Measurements from ENCODE around the gene ZFP36.

Gene ZFP36

DNA sequence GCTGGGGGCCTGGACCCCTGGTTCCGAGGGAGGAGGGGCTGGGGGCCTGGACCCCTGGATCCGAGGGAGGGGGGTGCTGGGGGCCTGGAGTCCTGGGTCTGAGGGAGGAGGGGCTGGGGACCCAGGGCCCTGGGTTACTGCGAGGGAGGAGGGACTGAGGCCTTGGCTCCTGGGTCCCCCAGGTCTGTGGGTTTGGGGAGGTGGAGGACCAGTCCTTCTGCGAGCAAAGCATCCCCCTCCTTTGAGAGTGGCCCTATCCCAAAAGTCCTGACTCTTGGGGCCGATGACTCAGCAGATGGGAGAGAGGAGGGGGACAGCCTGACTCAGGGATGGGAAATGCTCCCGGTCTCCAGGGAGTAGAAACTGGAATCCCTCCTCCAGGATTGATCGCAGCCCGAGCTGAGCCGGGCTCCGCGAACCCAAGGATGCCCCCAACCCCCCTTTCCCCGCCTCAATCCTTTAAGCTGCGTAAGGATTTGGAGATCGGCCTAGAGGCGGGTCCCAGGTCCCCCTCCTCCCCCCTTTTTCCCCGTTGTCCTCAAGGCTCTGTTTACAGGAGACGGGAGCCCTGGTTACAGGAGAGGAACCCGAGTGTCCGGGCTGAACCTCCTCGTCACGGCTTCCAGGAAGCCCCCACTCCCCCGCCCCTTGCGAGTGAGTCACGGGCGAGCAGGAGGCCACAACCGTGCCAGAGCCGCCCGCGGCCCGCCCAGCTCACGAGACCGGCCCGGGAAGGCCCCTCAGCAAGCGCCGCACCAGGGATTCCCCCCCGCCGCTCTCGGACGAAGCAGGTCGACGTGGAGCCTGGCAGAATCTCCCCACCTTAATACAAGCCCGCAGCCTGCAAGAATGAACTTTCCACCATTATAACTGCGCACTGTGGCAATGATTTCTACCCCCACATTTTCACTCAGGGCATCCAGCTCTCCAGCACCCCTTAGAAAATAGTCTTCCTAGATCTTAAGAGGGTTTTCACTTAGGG, 3.0 kb upstream of the ZFP36 start:
- peak; percentile 91 to 96 (median 92) for DNase-seq (ENCODE audit: low read depth in 2 of 3, low spot score in 1 of 3)

- no peak for DNase-seq (ENCODE audit: low read depth in 2 of 3, low spot score in 1 of 3)
Measured at GRCh38 chr19:39405261-39405957, 1.2 kb upstream of the ZFP36 start.

DNA sequence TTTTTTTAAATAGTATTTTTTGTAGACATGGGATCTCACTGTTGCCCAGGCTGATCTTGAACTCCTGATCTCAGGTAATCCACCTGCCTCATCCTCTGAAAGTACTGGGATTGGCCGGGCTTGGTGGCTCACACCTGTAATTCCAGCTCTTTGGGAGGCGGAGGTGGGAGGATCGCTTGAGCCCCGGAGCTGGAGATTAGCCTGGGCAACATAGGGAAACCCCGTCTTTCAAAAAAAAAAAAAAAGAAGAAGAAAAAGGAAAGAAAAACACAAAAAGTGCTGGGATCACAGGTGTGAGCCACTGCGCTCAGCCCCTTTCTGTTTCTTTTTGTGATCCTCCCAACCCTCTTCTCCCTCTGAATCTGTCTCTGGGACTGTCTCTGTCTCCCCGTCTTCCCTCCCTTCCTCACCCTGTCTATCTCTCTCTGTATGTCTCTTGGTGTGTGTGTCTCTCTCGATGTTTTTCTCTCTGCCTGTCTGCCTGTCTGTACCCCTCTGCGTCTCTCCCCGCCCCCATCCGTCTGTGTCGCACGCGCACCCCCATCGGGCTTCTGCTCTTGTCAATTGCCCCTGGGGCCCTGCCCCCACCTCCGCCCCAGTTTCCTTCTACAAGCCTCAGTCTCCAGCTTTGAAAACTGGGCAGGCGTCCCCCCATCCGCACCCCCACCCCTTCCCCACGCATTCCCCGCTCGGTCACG, 540 bp upstream of the ZFP36 start:
- DNase-seq (ENCODE audit: low read depth in 2 of 3, low spot score in 1 of 3) = peak; percentile 68 to 81 (median 73)

GRCh38 chr19:39407410-39407659, 688 bp downstream of the ZFP36 start:
- no peak for DNase-seq (ENCODE audit: low read depth in 2 of 3, low spot score in 1 of 3)

DNA sequence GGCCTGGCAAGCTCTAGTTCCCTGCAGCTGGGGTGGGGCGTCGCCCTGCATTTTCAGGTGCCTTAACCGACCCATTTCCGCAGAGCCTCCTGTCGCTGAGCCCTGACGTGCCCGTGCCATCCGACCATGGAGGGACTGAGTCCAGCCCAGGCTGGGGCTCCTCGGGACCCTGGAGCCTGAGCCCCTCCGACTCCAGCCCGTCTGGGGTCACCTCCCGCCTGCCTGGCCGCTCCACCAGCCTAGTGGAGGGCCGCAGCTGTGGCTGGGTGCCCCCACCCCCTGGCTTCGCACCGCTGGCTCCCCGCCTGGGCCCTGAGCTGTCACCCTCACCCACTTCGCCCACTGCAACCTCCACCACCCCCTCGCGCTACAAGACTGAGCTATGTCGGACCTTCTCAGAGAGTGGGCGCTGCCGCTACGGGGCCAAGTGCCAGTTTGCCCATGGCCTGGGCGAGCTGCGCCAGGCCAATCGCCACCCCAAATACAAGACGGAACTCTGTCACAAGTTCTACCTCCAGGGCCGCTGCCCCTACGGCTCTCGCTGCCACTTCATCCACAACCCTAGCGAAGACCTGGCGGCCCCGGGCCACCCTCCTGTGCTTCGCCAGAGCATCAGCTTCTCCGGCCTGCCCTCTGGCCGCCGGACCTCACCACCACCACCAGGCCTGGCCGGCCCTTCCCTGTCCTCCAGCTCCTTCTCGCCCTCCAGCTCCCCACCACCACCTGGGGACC, 1.2 kb downstream of the ZFP36 start:
- peak in 1 of 3 donors; percentile 30 for DNase-seq (ENCODE audit: low read depth in 2 of 3, low spot score in 1 of 3)

GRCh38 chr19:39408392-39409207, 2.0 kb downstream of the ZFP36 start:
- DNase-seq (ENCODE audit: low read depth in 2 of 3, low spot score in 1 of 3) = no peak

GRCh38 chr19:39409208-39410016, 2.8 kb downstream of the ZFP36 start:
- peak in 2 of 3 donors; percentile 62 to 66 for DNase-seq (ENCODE audit: low read depth in 2 of 3, low spot score in 1 of 3)

- no peak for DNase-seq (ENCODE audit: low read depth in 2 of 3, low spot score in 1 of 3)
Measured at GRCh38 chr19:39410017-39410830, 3.6 kb downstream of the ZFP36 start.

- DNase-seq (ENCODE audit: low read depth in 2 of 3, low spot score in 1 of 3) = no peak
Measured at GRCh38 chr19:39410831-39411080, 4.1 kb downstream of the ZFP36 start.

GRCh38 chr19:39411081-39411831, 4.6 kb downstream of the ZFP36 start:
- DNase-seq (ENCODE audit: low read depth in 2 of 3, low spot score in 1 of 3) = no peak

DNA sequence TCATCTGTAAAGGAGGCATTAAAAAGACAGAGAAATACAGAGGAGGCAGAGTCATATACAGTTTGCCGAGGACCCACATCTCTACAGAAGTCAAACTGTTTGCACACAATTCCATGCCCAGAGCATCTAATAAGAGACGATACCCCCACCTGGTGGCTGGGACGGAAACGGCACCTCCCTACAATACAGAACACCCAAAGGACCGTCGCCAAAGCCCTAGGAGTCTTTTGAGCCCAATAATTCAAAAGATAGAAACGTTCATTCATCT, 5.1 kb downstream of the ZFP36 start:
- peak; percentile 82 to 95 (median 86) for DNase-seq (ENCODE audit: low read depth in 2 of 3, low spot score in 1 of 3)

GRCh38 chr19:39412100-39412866, 5.6 kb downstream of the ZFP36 start, which contains the start of gene PLEKHG2:
TSS of gene PLEKHG2 (plus strand) at chr19:39412669. CDS start at chr19:39414087, 1,418 bp downstream.
- peak; percentile 95 to 99 (median 96) for DNase-seq (ENCODE audit: low read depth in 2 of 3, low spot score in 1 of 3)

- no peak for DNase-seq (ENCODE audit: low read depth in 2 of 3, low spot score in 1 of 3)
Measured at GRCh38 chr19:39412867-39413271, 6.2 kb downstream of the ZFP36 start.

DNA sequence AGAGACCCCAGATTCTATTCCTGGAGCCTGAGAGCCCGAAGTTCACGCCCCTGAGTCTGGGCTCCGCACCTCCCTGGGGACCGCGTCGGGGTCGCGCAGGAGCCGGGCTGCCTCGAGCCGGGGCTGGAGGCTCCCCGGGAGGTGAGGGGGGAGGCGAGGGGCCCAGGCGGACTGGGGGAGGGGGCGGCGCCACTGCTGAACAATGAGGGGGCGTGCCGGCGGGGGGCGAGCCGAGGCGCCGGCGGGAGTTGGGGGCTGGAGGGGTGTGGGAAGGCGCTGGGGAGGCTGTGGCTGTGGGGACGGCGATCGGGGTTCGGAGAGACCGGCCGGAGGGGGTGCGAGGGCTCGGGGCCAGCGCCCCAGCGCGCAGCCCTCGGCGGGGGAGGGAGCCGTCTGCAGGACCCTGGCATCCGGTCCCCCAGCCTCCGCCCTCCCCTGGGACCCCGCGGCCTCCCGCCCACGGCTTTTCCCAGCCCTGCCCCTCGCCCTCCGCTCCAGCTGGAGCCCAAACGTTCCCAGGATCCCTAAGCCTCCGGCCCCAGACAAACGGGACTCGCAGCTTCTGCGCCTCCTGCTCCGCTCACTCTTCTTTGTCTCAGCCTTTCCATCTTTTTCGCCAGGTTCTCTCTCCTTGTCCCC, 6.7 kb downstream of the ZFP36 start:
- no peak for DNase-seq (ENCODE audit: low read depth in 2 of 3, low spot score in 1 of 3)

DNA sequence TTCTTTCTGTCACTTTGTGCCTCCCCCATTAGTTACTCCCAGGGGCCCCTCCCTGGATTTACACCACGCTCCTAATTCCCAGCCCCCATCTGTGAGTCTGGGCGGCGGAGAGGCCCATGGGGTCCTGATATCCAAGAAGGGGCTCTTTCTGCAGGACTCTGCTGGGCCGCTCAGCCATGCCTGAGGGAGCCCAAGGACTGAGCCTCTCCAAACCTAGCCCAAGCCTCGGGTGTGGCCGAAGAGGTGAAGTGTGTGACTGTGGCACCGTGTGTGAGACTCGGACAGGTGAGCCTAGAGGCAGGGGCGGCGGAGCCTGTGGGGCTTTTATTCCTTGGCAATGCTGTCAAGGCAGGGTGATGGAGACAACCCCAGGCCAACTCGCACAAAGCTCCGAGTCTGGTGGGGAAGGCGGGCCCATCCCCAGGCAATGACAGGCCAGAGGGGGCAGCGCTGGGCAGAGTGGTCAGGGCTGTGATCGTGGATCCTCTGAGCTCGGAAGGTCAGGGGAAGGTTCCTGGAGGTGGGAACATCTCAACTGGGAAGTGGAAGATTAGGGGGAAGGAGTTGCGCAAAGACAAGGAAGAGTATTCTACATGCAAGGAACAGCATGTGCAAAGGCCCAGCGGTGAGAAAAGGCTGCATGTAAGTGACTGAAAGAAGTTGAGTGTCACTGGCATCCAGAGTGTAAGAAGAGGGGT, 7.4 kb downstream of the ZFP36 start:
- no peak for DNase-seq (ENCODE audit: low read depth in 2 of 3, low spot score in 1 of 3)

All from stimulated activated CD4-positive, alpha-beta T cell treated with anti-CD3 and anti-CD28 coated beads, Interleukin-12 subunit alpha, Interleukin-12 subunit beta, amount 100 ng/mL, for 48 hours (primary cell).